Activated naive CD4-positive, alpha-beta T cell treated with anti-CD3 and anti-CD28 coated beads, Interleukin-2, amount 50 U/mL, for 72 hours (primary cell): Measurements from ENCODE around the gene ASCC3. TPM values are rescaled to one million over a fixed set of nuclear protein-coding genes. Genes with fewer than 3 reads are reported as not detected.
"Not testable (repeated sequence)": the region's sequence is repeated elsewhere in the genome, so short reads cannot be mapped to it uniquely, and the experiment has no call there.

Source experiments
- ATAC-seq, 2 donors: fragments of 150-1000 bp; cut with Tn5 transposase; 2 replicates each; pipeline ENCODE4 v1.10.0; 2021; ENCODE audit warnings: mild to moderate bottlenecking in 2 of 2, moderate library complexity in 2 of 2
- DNase-seq, 2 donors: peaks; one replicate each; pipeline ENCODE4 v3.0.0; 2021 to 2022; ENCODE audit warnings: low spot score in 2 of 2
- H3K27ac Mint-ChIP-seq, 2 donors: one replicate each; pipeline ENCODE4 v1.8.0; 2022; ENCODE audit warnings: mild to moderate bottlenecking in 2 of 2, mixed read lengths in 2 of 2
- H3K36me3 Mint-ChIP-seq, 2 donors: one replicate each; pipeline ENCODE4 v1.8.0; 2022; ENCODE audit warnings: mixed read lengths in 2 of 2
- H3K9me3 Mint-ChIP-seq, 2 donors: one replicate each; pipeline ENCODE4 v1.8.0; 2022; ENCODE audit warnings: mixed read lengths in 2 of 2
- total RNA-seq, 2 donors: library from RNA; stranded (reverse); gene quantifications; one replicate each; pipeline ENCODE4 v1.2.3, GENCODE V29; 2022

ASCC3 gene
- total RNA-seq, 2 donors from 2014 or later: 53.4 to 55.4 TPM

DNA sequence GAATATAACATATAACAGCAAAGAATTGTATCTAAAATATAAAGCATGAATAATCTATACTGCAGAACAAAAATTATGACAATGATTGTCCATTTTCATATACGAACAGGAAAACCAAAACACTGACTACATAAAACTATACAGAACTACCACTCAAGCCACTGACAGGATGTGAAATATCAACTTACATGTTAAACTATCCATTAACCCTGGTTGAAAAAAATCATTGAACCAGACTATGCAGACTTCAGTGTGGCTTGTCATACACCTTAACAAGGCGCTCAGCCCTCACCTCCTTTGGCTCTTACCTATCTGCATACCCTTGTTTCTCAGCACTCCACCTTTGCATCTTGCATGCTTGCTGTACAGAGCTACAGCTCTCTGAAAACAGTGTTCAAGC is 34.9 kb downstream of the ASCC3 start:
- Mint-ChIP-seq H3K9me3 (no peaks in the 10 kb centered on the region), H3K27ac (no peak overlapping the region), H3K36me3 (peaks cover 12 to 25% of the 10 kb centered on the region in 2 donors)
- DNase-seq: no peak
- no peak for ATAC-seq

DNA sequence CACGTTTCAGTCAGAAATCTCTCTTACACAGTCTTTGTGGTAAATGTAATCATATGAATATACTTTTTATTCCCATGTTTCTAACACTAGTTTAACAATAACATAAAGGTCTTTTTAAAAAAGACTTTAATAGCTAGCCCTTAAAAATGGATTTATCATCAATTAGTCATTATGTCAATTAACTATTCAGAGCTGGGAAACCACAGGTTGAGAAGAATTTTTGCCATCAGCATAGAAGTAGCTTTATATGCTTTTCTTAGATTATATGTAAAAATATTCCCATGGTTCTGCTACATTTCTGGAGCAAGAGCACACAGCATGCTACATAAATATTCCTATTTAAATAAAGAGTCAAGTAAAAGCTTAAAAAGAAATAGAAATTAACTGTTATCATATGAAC is 35.5 kb downstream of the ASCC3 start:
- Mint-ChIP-seq H3K27ac (no peak overlapping the region), H3K9me3 (no peaks in the 10 kb centered on the region), H3K36me3 (peaks cover 12 to 30% of the 10 kb centered on the region in 2 donors)
- ATAC-seq: no peak
- DNase-seq: no peak

DNA sequence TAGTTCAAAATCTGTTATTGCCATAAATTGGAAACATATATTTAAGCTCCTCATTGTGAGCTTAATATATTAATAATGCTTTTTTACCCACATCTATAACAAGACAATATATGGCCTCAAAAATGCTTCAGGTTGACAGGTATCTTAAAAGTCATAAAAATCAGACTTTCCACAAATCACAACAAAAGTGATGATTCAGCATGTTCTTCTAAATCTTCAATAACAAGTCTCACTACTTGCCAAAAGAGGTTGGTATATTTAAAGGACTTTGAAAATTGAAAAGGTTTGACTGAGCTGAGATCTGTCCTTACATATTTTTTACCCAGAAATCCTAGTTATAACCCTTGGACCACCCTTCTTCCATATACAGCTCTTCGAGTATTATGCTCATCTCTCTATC is 41.7 kb downstream of the ASCC3 start:
- Mint-ChIP-seq H3K36me3 (peaks cover 4 to 36% of the 10 kb centered on the region in 2 donors), H3K9me3 (peaks cover 0 to 5% of the 10 kb centered on the region in 2 donors), H3K27ac (no peak overlapping the region)
- DNase-seq (no peak), ATAC-seq (no peak)

DNA sequence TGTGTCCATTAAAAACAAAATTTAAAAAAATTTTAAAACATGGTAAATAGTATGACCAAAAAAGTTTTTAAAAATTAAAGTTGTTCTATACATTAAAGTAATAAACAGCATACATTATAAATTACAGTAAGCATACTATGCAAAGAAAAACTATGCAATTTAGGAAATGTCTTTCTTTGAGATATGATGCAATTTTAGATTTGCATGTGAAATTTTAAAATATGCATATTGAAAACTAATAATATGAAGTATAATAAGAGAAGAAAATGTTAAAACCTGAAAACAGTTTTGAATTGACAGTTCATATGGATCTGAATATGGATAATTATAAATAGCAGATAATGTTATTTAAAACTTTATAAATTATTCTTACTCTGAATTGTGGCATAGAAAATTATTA is 43.1 kb downstream of the ASCC3 start:
- DNase-seq (no peak), ATAC-seq (no peak)
- Mint-ChIP-seq H3K9me3 (peaks cover 0 to 5% of the 10 kb centered on the region in 2 donors), H3K27ac (no peak overlapping the region), H3K36me3 (peaks cover 4 to 39% of the 10 kb centered on the region in 2 donors)

DNA sequence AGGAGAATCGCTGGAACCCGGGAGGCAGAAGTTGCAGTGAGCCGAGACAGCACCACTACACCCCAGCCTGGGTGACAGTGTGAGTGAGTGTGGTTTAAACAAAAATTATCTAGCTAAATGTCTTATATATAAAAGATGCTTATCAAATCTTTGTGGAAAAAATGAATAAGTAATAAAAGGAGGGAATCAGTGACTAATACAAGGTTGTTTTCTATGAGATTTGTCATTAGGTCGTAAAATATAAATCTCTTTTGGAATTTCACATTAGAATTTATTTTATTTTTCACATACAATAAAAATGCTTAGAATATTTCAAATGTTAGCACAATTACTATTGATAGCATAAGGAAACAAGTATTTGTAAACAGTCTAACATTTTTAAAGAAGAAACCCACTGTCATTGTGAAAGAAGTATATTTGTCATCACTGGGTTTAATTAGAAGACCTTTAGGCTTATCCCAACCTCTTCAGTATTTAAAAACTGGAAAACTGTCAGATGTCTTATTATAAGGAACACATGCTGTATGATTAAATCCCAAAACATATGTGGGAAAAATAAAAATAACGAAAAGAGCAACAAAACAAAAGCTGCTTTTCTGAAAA is 47.1 kb downstream of the ASCC3 start:
- Mint-ChIP-seq H3K27ac (no peak overlapping the region), H3K36me3 (peaks cover 8 to 23% of the 10 kb centered on the region in 2 donors), H3K9me3 (peaks cover 0 to 5% of the 10 kb centered on the region in 2 donors)
- no peak for DNase-seq
- ATAC-seq: no peak

DNA sequence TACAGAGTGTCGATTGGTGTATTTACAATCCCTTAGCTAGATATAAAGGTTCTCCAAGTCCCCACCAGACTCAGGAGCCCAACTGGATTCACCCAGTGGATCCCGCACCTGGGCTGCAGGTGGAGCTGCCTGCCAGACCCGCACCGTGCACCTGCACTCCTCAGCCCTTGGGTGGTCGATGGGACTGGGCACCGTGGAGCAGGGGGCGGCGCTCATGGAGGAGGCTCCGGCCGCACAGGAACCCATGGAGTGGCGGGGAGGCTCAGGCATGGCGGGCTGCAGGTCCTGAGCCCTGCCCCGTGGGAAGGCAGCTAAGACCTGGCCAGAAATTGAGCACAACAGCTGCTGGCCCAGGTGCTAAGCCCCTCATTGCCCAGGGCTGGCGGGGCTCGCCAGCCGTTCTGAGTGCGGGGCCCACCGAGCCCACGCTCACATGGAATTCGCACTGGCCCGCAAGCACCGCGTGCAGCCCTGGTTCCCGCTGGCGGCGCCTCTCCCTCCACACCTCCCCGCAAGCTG is 52.0 kb downstream of the ASCC3 start:
- H3K27ac Mint-ChIP-seq, ATAC-seq, H3K9me3 Mint-ChIP-seq, DNase-seq: not testable (repeated sequence)
- peaks cover 13 to 17% of the 10 kb centered on the region in 2 donors for H3K36me3 Mint-ChIP-seq

DNA sequence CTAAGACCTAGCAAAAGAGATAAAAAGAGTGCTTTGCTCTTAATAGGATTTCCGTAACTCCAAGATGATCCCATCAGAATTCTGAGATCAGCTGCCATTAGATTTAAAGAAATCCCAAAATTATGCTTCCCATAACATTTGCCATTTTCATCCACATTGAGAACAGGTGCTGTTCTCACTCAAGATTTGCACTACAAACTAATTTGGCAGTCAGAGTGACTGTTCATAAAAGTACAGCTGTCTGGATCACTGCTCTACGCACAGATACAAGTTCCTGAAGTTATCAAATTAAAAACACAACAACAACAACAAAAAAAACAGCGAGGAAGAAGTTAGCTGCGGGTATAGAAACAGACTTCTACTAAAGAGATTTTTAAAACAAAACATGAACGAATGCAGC is 58.1 kb downstream of the ASCC3 start:
- Mint-ChIP-seq H3K9me3 (no peaks in the 10 kb centered on the region), H3K36me3 (peaks cover 11 to 35% of the 10 kb centered on the region in 2 donors), H3K27ac (no peak overlapping the region)
- DNase-seq: no peak
- ATAC-seq: no peak

DNA sequence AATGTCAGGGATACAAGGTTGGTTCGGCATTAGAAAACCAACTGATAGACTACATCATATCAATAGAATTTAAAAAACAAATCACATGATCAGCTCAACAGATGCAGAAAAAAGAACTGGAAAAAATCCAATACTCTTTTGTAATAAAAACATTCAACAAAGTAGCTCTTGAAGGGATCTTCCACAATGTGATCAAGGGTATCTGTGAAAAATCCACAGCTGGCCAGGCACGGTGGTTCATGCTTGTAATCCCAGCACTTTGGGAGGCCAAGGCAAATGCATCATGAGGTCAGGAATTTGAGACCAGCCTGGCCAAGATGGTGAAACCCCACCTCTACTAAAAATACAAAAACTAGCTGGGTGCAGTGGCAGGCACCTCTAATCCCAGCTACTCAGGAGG is 63.1 kb downstream of the ASCC3 start:
- Mint-ChIP-seq H3K9me3 (peaks cover 0 to 9% of the 10 kb centered on the region in 2 donors), H3K27ac (no peak overlapping the region), H3K36me3 (peaks cover 37 to 49% of the 10 kb centered on the region in 2 donors)
- DNase-seq (no peak), ATAC-seq (no peak)

DNA sequence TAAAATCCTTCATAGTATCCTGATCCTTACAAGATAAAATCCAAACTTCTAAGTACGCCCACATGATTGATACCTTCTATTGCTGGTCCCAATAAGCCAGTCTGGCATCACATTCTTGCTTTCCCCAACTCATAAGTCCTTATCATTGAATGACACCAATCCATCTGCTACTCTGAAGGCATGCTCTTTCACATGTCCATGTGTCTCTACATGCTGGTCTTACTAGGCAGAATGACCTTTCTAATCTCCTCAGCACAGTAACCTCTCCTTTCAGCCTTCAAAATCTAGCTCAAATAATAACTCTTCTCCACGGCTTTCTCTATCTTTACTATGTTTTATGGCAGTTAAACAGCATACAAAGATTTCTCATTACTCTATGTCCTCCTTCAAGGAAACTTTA is 71.1 kb downstream of the ASCC3 start:
- no peaks in the 10 kb centered on the region for H3K9me3 Mint-ChIP-seq
- peaks cover 3 to 12% of the 10 kb centered on the region in 2 donors for H3K36me3 Mint-ChIP-seq
- no peak for ATAC-seq
- no peak for DNase-seq
- no peak overlapping the region for H3K27ac Mint-ChIP-seq

DNA sequence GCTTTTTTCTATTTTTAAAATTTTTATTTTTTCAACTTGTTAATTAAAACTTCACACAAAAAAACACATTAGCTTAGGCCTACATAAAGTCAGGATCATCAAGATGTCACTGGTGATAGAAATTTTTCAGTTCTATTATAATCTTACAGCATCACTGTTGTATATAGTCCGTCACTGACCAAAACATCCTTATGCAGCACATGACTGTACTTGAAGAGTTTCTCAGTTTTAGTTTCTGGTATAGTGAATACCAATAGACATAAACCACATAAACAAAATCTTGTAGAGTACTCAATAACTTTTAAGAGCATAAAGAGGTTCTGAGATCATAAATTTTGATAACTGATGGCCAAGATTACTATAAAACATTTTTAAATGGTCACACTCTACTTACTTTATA is 71.8 kb downstream of the ASCC3 start:
- Mint-ChIP-seq H3K9me3 (no peaks in the 10 kb centered on the region), H3K27ac (no peak overlapping the region), H3K36me3 (peaks cover 6% of the 10 kb centered on the region in 2 donors)
- no peak for ATAC-seq
- DNase-seq: no peak

DNA sequence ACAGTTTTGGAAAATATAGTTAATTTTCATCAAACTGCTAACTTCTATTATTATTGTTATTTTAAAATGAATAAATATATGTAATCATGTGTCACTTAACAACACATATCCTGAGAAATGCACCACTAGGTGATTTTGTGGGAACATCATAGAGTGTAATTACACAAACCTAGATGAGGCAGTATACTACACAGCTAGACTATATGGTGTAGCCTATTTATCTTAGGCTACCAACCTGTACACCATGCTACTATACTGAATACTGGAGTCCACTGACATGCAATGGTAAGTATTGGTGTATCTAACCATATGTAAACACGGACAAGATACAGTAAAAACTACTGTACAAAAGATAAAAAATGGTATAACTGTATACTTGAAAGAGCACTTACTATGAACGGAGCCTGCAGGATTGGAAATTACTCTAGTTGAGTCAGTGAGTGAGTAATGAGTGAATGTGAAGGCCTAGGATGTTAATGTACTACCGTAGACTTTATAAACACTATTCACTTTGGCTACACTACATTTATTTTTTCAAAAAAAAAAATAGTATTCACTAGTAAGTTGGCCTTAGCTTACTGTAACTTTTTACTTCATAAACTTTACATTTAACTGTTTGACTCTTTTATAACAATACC is 72.4 kb downstream of the ASCC3 start:
- H3K36me3 Mint-ChIP-seq: peaks cover 5 to 6% of the 10 kb centered on the region in 2 donors
- H3K27ac Mint-ChIP-seq: no peak overlapping the region
- ATAC-seq: no peak
- DNase-seq: no peak
- H3K9me3 Mint-ChIP-seq: no peaks in the 10 kb centered on the region

DNA sequence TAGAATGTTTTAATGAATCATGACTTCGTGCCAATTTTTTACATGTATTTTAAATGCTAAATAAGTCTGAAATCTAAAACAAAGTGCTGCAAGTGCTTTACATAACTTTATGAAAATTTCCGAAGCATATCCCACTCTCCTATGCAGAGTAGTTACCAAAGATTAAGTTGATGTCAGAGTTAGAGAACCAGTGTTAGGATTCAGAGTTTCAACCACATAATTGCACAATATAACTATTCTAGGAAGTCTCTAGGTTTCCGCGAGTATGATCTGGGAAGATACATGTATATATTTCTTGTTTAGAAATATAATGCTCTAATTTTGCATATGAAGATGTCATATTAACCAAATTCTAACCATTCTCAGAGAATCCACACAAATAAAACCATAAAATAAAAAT is 74.8 kb downstream of the ASCC3 start:
- Mint-ChIP-seq H3K27ac (no peak overlapping the region), H3K9me3 (no peaks in the 10 kb centered on the region), H3K36me3 (peaks cover 0 to 6% of the 10 kb centered on the region in 2 donors)
- no peak for DNase-seq
- ATAC-seq: no peak

DNA sequence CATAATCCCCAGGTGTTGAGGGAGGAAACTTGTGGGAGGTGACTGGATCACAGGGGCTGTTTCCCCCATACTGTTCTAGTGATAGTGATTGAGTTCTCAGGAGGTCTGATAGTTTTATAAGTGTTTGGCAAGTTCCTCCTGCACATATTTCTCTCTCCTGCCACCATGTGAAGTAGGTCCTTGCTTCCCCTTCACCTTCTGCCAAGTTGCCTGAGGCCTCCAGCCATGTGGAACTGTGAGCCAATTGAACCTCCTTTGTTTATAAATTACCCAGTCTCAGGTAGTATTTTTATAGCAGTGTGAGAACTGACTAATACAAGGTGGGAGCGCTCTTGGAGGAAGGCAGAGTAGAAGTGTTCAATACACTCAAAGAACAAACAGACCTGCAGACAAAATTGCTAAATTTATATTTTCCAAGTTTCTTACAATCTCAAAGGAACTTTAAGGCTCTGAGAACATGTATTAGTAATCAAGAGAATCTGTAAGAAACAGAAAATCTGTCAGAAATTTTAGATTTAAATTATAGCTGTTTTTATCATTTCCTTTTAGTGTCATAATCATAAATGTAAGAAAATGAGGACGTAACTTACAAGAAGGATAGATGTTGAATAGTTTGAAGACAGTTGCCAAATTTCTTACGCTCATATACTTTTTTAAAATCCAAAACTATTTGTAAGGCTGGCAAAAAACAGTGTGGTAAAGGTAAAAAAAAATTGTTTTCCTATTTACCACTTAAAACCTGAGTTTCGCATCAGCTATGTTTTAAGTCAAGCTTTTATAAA is 77.7 kb downstream of the ASCC3 start:
- no peak for DNase-seq
- no peaks in the 10 kb centered on the region for H3K9me3 Mint-ChIP-seq
- ATAC-seq: no peak
- peaks cover 0 to 6% of the 10 kb centered on the region in 2 donors for H3K36me3 Mint-ChIP-seq
- no peak overlapping the region for H3K27ac Mint-ChIP-seq

DNA sequence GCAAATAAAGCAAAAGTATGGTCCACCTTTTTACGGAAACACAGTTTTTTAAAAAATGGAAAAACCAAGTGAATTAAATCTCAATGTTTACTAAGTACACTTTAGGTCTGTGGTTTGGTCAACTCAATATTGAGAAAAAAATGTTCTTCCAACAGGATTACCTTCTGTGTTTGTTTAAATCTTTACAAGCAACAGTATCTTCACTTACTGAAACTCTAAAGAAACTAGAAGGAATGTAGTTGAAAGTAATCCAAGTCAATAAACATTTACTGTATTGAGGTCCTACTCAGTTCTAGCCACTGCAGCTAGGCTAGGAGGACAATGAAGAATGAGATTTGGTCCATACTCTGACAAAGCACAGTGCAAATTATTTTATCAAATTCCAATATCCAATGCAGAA is 80.1 kb downstream of the ASCC3 start:
- Mint-ChIP-seq H3K9me3 (no peaks in the 10 kb centered on the region), H3K27ac (no peak overlapping the region), H3K36me3 (peaks cover 0 to 6% of the 10 kb centered on the region in 2 donors)
- ATAC-seq (no peak), DNase-seq (no peak)

DNA sequence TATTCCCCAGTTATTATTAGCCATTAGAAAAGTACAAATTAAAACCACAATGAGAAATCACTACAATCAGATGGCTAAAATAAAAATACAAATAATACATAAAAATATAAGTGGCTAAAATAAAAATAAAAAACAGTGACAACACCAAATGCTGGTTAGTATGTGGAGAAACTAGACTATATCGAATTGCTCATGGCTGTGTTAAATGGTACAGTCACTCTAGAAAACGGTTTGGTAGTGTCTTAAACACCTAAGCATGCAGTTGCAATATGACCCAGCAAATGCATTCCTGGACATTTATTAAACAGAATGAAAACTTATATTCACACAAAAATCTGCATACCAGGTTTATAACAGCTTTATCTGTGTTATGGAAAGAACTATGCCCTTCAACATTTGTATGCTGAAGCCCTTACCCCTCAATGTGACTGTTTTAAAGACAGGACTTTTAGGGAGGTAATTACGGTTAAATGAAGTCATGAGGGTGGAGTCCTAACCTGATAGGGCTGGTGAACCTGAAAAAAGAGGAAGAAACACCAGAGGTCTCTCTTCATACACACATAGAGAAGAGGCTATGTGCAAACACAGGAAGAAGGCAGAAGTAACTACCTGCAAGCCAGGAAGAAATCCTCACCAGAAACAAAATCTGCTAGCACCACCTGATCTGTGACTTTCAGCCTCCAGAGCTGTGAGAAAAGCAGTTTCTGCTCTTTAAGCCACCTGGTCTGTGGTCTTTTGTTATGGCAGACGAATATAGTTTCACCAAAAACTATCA is 84.9 kb downstream of the ASCC3 start:
- ATAC-seq (no peak), DNase-seq (no peak)
- H3K36me3 Mint-ChIP-seq: no peaks in the 10 kb centered on the region
- no peaks in the 10 kb centered on the region for H3K9me3 Mint-ChIP-seq
- no peak overlapping the region for H3K27ac Mint-ChIP-seq

DNA sequence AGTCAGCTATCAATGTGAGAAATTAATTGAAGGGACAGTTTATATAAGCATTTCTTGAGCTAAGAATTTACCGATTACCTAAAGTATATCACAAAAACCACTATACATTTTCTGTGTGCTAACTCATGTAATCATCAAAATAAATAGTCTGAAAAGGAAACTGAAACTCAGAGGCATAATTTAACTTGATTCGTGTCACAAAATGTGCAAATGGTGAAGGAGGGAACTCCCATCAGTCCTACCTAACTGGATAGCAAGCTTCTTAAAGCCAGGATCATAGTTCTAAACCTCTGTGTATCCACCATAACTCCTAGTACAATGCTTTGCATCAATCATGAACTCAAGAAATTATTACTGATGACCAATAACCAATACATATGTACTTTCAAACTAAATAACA is 91.0 kb downstream of the ASCC3 start:
- no peak overlapping the region for H3K27ac Mint-ChIP-seq
- peaks cover 6 to 7% of the 10 kb centered on the region in 2 donors for H3K36me3 Mint-ChIP-seq
- DNase-seq (no peak), ATAC-seq (no peak)
- no peaks in the 10 kb centered on the region for H3K9me3 Mint-ChIP-seq

DNA sequence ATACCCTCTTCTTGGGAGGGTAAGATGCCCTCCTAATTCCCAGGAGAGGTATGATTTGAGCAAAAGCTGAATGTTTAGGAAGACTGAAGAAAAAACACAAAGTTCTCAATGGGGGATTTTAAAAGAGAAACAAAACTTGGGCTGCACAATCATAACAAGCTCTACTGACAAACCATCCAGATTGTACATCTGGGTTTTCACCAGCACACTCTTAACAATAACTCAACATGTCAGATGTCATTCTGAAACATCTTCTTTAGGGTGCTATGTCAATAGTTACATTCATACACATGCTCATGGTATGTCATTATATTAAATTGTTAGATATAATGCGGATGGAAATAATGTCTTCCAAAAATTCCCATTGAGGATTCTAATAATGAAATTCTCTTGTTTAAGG is 95.1 kb downstream of the ASCC3 start:
- peaks cover 6 to 7% of the 10 kb centered on the region in 2 donors for H3K36me3 Mint-ChIP-seq
- DNase-seq (no peak), ATAC-seq (no peak)

More for the DNA sequence above, 95.1 kb downstream of the ASCC3 start:
- H3K9me3 Mint-ChIP-seq: no peaks in the 10 kb centered on the region
- no peak overlapping the region for H3K27ac Mint-ChIP-seq
